Thoracic aorta (tissue), 2 donors: ENCODE measurements around the gene USH2A. TPM values are rescaled to one million over a fixed set of nuclear protein-coding genes. Genes with fewer than 3 reads are reported as not detected.

Source experiments
- ATAC-seq: fragments of 150-250 bp; one replicate; pipeline ENCODE4 v1.8.0; 2017; ENCODE audit warnings: low read depth; ENCODE audit not compliant: insufficient number of reproducible peaks, low FRiP score
- DNase-seq: peaks from one replicate; pipeline ENCODE4 v3.0.0-alpha.2; 2020; ENCODE audit warnings: low spot score
- H3K27ac ChIP-seq, 2 donors: fragments of 200-600 bp; sonication (generic); 1 replicate in 1 of 2; 2 replicates in 1 of 2; pipeline ENCODE4 v1.5.1; 2016; ENCODE audit warnings: mild to moderate bottlenecking in 2 of 2, moderate library complexity in 2 of 2
- H3K27me3 ChIP-seq: fragments of 200-600 bp; sonication (generic); replicated peaks from 2 replicates; pipeline ENCODE4 v1.6.0; 2016; ENCODE audit warnings: mild to moderate bottlenecking; ENCODE audit not compliant: insufficient read depth
- H3K36me3 ChIP-seq: fragments of 200-600 bp; sonication (generic); one replicate; pipeline ENCODE4 v1.5.1; 2016
- H3K4me1 ChIP-seq, 2 donors: fragments of 200-600 bp; sonication (generic); 1 replicate in 1 of 2; 2 replicates in 1 of 2; pipeline versions ENCODE4 v1.5.1 to v1.6.0; 2016; ENCODE audit warnings: low read depth in 2 of 2, mild to moderate bottlenecking in 1 of 2; ENCODE audit not compliant: control insufficient read depth in 1 of 2
- H3K4me3 ChIP-seq: fragments of 200-600 bp; sonication (generic); 2 replicates; pipeline ENCODE4 v1.5.1; 2016; ENCODE audit warnings: mild to moderate bottlenecking
- H3K9me3 ChIP-seq: fragments of 200-600 bp; sonication (generic); 2 replicates; pipeline ENCODE4 v1.5.1; 2016
- total RNA-seq, 2 donors: library from RNA; depleted of rRNA; stranded (reverse); fragments of >200 nt; gene quantifications; one replicate each; pipeline versions ENCODE4 v1.1.0 to v1.2.3, GENCODE V29; 2016
- TF ChIP-seq, protein P1 (sequence below): fragments of 200-600 bp; sonication (generic); IDR thresholded peaks from one replicate; pipeline ENCODE4 v1.5.1; 2019; ENCODE audit warnings: antibody characterized with exemption

Gene USH2A
- total RNA-seq, 2 donors from 2014 or later: not detected

DNA sequence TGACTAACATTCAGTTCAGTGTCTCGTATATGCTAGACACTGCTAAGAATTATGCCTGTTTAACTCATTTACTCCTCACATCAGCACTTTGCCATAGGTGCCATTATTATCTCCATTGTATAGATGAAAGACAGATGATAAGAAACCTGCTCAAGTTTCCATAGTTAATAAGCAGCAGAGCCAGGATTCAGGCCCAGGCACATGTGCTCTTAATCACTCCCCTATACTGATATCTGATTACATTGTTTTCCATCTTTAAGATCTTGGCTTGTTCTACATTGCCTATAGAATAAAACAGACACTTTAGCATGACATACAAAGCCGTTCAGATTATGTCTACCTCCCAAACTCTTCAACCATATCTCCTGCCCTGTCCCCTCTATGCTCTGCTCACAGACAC is 30.5 kb upstream of the USH2A start:
- H3K4me1 ChIP-seq: no peaks in the 10 kb centered on the region
- H3K27me3 ChIP-seq: no peaks in the 10 kb centered on the region
- no peaks in the 10 kb centered on the region for H3K9me3 ChIP-seq
- TF ChIP-seq, protein P1, sequence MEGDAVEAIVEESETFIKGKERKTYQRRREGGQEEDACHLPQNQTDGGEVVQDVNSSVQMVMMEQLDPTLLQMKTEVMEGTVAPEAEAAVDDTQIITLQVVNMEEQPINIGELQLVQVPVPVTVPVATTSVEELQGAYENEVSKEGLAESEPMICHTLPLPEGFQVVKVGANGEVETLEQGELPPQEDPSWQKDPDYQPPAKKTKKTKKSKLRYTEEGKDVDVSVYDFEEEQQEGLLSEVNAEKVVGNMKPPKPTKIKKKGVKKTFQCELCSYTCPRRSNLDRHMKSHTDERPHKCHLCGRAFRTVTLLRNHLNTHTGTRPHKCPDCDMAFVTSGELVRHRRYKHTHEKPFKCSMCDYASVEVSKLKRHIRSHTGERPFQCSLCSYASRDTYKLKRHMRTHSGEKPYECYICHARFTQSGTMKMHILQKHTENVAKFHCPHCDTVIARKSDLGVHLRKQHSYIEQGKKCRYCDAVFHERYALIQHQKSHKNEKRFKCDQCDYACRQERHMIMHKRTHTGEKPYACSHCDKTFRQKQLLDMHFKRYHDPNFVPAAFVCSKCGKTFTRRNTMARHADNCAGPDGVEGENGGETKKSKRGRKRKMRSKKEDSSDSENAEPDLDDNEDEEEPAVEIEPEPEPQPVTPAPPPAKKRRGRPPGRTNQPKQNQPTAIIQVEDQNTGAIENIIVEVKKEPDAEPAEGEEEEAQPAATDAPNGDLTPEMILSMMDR: no peak
- DNase-seq (no peak), ATAC-seq (no peak)
- no peak overlapping the region for H3K4me3 ChIP-seq
- no peak overlapping the region for H3K27ac ChIP-seq
- no peaks in the 10 kb centered on the region for H3K36me3 ChIP-seq

DNA sequence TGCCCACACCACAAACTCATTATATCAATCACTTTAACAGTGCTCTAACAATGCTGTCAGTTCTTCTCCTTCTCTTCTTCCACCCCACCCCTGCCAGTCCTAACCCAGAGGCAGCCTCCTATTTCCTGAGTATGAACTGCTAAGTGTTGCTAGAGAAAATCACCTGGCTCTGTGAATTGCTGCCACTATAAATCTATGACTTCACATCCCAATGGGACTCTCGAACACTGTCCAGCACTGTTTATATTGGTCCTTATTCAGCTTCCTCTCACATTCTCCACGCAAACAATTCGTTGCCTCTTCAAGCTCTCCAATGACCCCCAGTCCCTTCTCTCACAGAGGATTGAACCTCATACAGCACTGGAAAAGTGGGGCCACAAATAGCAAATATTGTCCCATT is 27.0 kb upstream of the USH2A start:
- Histone ChIP-seq H3K36me3 (no peaks in the 10 kb centered on the region), H3K27me3 (no peaks in the 10 kb centered on the region), H3K27ac (no peak overlapping the region), H3K4me3 (no peak overlapping the region), H3K4me1 (no peaks in the 10 kb centered on the region), H3K9me3 (no peaks in the 10 kb centered on the region)
- DNase-seq (no peak), ATAC-seq (no peak)
- TF ChIP-seq, protein P1: no peak

DNA sequence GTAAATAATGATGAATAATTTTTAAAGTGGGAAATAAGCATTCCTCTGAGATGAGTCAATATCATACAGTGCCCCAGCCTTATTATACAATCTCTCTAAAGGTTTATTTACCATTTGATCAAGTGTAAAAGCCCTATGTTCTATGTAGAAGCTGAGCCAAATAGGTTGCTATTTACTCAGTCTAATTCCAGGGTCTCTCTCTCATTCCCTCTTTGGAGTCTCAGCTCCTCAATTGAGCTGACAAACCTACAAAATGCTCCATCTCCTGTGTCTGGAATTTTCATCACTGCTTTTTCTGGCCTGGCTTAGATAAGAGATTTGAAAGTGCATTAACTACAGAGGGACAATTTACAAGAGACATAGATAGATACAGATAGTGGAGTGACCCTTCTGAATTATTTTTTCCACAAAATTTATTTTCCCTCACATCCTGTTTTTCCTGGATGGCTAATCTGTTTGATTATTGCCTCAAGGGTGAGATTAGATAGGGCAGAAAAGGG is 24.8 kb upstream of the USH2A start:
- Histone ChIP-seq H3K27me3 (no peaks in the 10 kb centered on the region), H3K9me3 (no peaks in the 10 kb centered on the region), H3K4me3 (no peak overlapping the region), H3K36me3 (no peaks in the 10 kb centered on the region), H3K4me1 (no peaks in the 10 kb centered on the region), H3K27ac (no peak overlapping the region)
- DNase-seq (no peak), ATAC-seq (no peak)
- TF ChIP-seq, protein P1: no peak

DNA sequence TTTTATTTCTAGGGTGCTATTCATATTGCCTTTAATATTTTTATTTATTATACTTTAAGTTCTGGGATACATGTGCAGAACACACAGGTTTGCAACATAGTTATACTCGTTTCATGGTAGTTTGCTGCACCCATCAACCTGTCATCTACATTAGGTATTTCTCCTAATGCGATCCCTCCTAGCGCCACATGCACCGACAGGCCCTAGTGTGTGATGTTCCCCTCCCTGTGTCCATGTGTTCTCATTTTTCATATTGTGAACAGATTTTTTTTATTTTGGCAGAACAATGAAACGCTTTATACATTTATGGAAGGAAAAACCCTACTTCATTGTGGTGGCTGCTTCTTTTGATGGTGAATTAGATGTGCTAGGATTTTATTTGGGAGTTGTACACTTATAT is 14.4 kb upstream of the USH2A start:
- TF ChIP-seq, protein P1: no peak
- H3K9me3 ChIP-seq: no peaks in the 10 kb centered on the region
- H3K4me1 ChIP-seq: no peaks in the 10 kb centered on the region
- no peaks in the 10 kb centered on the region for H3K36me3 ChIP-seq
- DNase-seq (no peak), ATAC-seq (no peak)
- no peak overlapping the region for H3K4me3 ChIP-seq
- H3K27ac ChIP-seq: no peak overlapping the region
- no peaks in the 10 kb centered on the region for H3K27me3 ChIP-seq

DNA sequence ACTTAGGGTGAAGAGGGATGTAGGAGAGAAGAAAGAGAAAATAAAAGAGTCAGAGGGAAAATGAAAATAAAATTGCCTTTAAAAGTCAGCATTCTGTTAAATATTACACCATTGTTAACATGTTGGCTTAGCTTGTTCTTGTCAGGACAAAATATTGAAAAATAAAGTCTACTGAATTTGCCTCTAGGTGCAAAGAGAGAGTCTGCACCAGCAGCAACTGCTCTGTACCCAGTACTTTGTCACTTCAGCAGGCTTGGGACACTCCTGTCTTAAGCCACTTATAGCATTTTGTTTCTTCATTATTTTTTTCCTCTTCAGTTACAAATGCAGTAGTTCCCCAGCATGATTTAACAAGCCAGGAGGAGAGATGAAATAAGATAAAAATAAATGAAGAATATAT is 11.0 kb upstream of the USH2A start:
- H3K27ac ChIP-seq: no peak overlapping the region
- H3K4me1 ChIP-seq: no peaks in the 10 kb centered on the region
- no peaks in the 10 kb centered on the region for H3K27me3 ChIP-seq
- H3K9me3 ChIP-seq: no peaks in the 10 kb centered on the region
- TF ChIP-seq, protein P1: no peak
- no peak for DNase-seq
- no peak for ATAC-seq
- no peak overlapping the region for H3K4me3 ChIP-seq
- H3K36me3 ChIP-seq: no peaks in the 10 kb centered on the region
